B cell (primary cell): ENCODE measurements around the gene CNTNAP2.

Experiments used
- CTCF ChIP-seq: fragments of 200-600 bp; IDR thresholded peaks from one replicate; pipeline ENCODE4 v1.8.0; 2022; ENCODE audit warnings: antibody characterized with exemption, mild to moderate bottlenecking
- EZH2 ChIP-seq: IDR thresholded peaks from 2 replicates; pipeline ENCODE4 v1.6.1; 2012; ENCODE audit warnings: borderline replicate concordance, low read depth, mild to moderate bottlenecking, moderate library complexity, low read length; ENCODE audit not compliant: insufficient read depth, poor library complexity, severe bottlenecking

GRCh38 chr7:147103224-147103623 lies 986.6 kb downstream of the CNTNAP2 start:
- TF ChIP-seq CTCF (no peak), EZH2 (no peak)
